Loucy (cell line): ENCODE results near the gene ACOT12.

ENCODE experiments used
- EZH2phosphoT487 ChIP-seq: fragments of 200-600 bp; IDR thresholded peaks from 2 replicates; pipeline ENCODE4 v1.6.1; 2018; ENCODE audit warnings: antibody characterized with exemption, mild to moderate bottlenecking, moderate library complexity, borderline replicate concordance
- TF ChIP-seq, protein P1 (sequence below): fragments of 200-600 bp; sonication (generic); conservative IDR thresholded peaks from 2 replicates; pipeline ENCODE4 v1.5.1; 2014; ENCODE audit warnings: mild to moderate bottlenecking, antibody characterized with exemption, low read length

DNA sequence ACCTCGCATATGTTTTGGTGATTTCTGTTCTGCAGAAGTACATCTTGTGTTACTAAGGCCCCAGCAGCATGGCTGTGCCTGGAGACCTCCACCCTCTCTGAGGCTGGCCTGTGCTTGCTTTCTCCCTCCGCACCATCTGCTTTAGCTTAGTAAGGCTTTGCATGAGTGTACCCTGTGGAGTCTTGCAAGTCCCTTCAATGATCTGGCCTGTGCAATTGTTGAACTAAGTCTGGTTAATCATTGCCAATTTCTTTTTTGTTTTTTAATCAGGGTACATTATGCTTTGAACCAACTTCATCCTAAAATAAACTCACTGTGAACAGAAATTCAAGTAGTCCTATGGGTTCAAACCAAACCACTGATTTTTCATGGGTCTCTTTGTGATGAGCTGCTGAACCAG lies 32.3 kb downstream of the ACOT12 start:
- TF ChIP-seq, protein P1, sequence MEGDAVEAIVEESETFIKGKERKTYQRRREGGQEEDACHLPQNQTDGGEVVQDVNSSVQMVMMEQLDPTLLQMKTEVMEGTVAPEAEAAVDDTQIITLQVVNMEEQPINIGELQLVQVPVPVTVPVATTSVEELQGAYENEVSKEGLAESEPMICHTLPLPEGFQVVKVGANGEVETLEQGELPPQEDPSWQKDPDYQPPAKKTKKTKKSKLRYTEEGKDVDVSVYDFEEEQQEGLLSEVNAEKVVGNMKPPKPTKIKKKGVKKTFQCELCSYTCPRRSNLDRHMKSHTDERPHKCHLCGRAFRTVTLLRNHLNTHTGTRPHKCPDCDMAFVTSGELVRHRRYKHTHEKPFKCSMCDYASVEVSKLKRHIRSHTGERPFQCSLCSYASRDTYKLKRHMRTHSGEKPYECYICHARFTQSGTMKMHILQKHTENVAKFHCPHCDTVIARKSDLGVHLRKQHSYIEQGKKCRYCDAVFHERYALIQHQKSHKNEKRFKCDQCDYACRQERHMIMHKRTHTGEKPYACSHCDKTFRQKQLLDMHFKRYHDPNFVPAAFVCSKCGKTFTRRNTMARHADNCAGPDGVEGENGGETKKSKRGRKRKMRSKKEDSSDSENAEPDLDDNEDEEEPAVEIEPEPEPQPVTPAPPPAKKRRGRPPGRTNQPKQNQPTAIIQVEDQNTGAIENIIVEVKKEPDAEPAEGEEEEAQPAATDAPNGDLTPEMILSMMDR, result no peak
- TF ChIP-seq EZH2phosphoT487, result no peak
